Epithelial cell of proximal tubule (primary cell): Measurements from ENCODE around the gene MRPS35. TPM values are rescaled to one million over a fixed set of nuclear protein-coding genes. Genes with fewer than 3 reads are reported as not detected.
A peak's percentile ranks its signal among the peaks of the same experiment; 100 is the strongest.

Experiments
- DNase-seq: peaks from one replicate; pipeline ENCODE4 v3.0.0-alpha.2; 2011; ENCODE audit warnings: low read depth
- H3K4me3 ChIP-seq: 2 replicates; pipeline ENCODE4 v1.5.1; 2011; ENCODE audit warnings: low read depth, mild to moderate bottlenecking, low read length
- CTCF ChIP-seq: conservative IDR thresholded peaks from 2 replicates; pipeline ENCODE4 v1.5.1; 2012; ENCODE audit warnings: low read depth, mild to moderate bottlenecking, low read length
- total RNA-seq: library from RNA; depleted of rRNA; stranded (reverse); fragments of >200 nt; gene quantifications from 2 replicates; pipeline ENCODE4 v1.2.3, GENCODE V29; 2015

The MRPS35 gene
- total RNA-seq, 1 donor from 2014 or later, result 64.8 TPM

- no peak for TF ChIP-seq CTCF
- DNase-seq, result no peak
Observed at GRCh38 chr12:27769142-27769673, 58.6 kb downstream of the MRPS35 start.

DNA sequence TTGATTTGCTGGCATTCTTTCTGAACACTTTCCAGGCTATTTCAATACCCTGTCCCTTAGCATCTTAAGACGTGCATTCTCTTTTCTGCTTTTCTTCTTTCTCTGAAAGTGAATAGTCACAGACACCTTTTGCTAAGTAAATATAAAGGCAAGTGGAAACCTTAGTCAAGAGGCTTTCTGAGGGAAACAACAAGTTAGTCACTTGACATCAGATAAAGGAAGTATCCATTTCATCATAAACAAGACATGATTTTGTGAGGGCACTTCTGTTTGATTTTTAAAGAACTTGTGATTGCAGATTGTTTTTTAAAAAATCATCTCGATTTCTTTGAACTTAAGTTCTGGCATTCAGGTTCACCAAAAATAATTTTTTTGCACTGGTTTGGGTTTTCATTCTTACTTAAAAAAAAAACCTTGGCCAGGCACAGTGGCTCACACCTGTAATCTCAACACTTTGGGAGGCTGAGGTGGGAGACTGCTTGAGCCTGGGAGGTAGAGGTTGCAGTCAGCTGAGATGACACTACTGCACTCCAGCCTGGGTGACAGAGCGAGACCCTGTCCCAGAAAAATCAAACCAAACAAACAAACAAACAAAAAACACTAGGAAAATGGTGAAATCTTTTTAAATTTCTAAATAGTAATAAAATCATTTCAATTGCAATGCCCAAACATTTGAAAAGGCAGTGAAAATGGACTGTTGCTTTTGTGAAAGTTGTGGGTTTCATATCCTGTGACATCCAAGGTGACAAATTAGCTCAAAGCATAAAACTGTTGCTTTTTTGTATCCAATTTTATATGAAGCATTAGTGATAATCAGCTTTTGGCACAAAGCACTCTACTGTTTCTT is 61.1 kb downstream of the MRPS35 start:
- TF ChIP-seq CTCF, result no peak
- H3K4me3 ChIP-seq, result no peak overlapping the region
- no peak for DNase-seq

More at GRCh38 chr12:27769142-27769673, 58.6 kb downstream of the MRPS35 start:
- no peak overlapping the region for H3K4me3 ChIP-seq

DNA sequence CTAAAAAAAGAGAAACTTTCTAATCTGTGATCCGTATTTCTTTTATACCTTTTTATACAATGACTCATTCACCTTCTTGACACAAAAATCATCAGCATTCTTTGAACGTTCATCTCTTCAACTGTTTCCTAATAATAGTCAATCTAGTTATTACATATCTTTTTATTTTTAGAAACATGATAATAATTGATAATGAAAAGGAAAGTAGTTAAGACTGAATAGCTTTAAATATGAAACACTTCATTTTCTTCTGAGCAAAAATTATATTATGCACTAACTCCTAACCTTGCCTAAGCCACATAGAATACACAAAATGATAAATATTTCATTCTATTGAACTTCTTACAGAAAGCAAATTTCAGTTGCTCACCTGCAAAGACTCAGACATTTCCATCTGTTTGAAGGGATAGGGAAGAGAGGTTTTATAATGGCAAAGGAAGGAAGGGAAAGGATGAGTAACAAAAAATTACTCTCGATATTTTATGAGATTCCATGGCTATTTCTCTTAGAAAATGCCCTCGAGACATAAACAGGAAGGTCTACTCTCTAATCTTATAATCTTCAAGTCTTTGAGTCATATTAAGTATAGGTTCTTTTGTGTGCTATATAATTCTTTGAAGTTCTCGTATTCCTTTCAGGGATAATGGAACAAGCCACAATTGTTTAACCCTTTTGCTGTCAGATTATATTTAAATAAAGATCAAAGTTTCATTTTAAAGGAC is 61.9 kb downstream of the MRPS35 start:
- DNase-seq, result no peak
- no peak overlapping the region for H3K4me3 ChIP-seq
- no peak for TF ChIP-seq CTCF

DNA sequence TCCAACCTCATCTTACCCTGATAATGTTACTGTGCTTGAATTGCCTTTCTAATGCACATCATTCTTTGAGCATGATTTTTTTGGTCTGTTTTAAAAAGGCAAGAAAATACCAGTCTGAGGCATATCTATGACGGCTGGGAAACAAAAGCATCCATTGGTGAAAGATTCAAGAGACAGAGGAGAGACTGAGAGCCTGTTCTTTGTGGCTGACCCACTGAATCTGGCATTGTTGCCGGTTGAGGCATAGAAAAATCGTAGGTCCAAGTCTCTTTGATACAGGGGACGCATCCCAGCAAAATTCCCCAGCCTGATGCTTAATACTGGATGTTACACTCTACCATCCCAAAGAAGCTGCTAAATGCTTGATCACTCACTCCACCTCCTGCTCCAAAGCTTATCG is 66.5 kb downstream of the MRPS35 start:
- H3K4me3 ChIP-seq, result no peak overlapping the region
- TF ChIP-seq CTCF, result no peak
- DNase-seq, result no peak

GRCh38 chr12:27778206-27778605 is 67.6 kb downstream of the MRPS35 start:
- no peak for DNase-seq
- no peak for TF ChIP-seq CTCF
- H3K4me3 ChIP-seq, result no peak overlapping the region

- no peak for DNase-seq
- no peak for TF ChIP-seq CTCF
- H3K4me3 ChIP-seq, result peak overlapping the region; percentile 83
Observed at GRCh38 chr12:27779416-27779919, 68.8 kb downstream of the MRPS35 start.
